GM19455 (cell line): ENCODE results near the gene ESYT2.

Experiments
- ATAC-seq: cut with Tn5 transposase; IDR thresholded peaks from one replicate; pipeline ENCODE4 v1.9.1; 2021; ENCODE audit not compliant: unreplicated experiment

ESYT2 gene

GRCh38 chr7:158771213-158771834, 58.0 kb downstream of the ESYT2 start:
- ATAC-seq = no peak

GRCh38 chr7:158767707-158768106, 61.6 kb downstream of the ESYT2 start:
- no peak for ATAC-seq

- ATAC-seq = no peak
These were observed 62.6 kb downstream of the ESYT2 start for GRCh38 chr7:158766570-158767281.

DNA sequence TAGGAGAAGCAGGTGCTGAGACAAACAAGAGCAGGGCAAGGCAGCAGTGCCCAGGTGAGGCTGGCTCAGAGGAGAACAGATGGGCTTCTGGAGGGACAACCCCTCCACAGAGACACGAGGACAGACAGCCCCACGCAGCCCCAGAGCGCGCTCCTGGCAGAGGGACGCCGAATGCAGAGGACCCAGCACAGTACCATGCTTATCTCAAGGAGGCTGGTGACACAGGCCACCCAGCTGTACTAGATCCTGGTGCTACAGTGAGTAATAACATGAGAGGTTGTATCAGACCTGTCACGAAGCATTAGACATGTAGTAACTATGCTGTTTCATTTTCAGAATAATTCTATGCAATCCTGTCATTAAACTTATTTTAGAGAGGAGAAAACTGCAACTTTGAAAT, 64.3 kb downstream of the ESYT2 start:
- no peak for ATAC-seq

- no peak for ATAC-seq
These were observed 65.8 kb downstream of the ESYT2 start for GRCh38 chr7:158763454-158764033.

- ATAC-seq = no peak
These were observed 67.4 kb downstream of the ESYT2 start for GRCh38 chr7:158761945-158762344.

- no peak for ATAC-seq
These were observed 68.4 kb downstream of the ESYT2 start for GRCh38 chr7:158760936-158761335.

GRCh38 chr7:158760445-158760764, 68.9 kb downstream of the ESYT2 start:
- ATAC-seq = no peak

- ATAC-seq = no peak
These were observed 69.4 kb downstream of the ESYT2 start for GRCh38 chr7:158759749-158760444.

DNA sequence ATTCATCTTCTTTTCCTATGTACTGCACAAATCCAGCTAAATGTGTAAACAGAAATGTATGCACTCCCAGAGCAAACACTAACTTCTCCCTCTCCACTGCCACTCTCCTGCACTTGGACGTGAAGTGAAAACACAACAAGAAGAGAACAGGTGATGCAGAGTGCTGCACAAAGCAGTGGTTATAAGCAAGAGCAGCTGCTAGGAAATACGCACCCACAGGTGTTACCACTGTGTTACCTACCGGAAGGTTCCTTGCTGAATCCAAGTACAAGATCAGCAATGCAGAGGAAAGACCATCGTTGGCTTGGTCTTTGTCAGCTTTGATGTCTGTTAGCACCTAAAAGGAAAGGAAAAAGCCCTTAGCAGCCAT, 70.1 kb downstream of the ESYT2 start:
- no peak for ATAC-seq

- no peak for ATAC-seq
These were observed 70.6 kb downstream of the ESYT2 start for GRCh38 chr7:158758586-158759244.

GRCh38 chr7:158757404-158757989, 71.8 kb downstream of the ESYT2 start:
- no peak for ATAC-seq

DNA sequence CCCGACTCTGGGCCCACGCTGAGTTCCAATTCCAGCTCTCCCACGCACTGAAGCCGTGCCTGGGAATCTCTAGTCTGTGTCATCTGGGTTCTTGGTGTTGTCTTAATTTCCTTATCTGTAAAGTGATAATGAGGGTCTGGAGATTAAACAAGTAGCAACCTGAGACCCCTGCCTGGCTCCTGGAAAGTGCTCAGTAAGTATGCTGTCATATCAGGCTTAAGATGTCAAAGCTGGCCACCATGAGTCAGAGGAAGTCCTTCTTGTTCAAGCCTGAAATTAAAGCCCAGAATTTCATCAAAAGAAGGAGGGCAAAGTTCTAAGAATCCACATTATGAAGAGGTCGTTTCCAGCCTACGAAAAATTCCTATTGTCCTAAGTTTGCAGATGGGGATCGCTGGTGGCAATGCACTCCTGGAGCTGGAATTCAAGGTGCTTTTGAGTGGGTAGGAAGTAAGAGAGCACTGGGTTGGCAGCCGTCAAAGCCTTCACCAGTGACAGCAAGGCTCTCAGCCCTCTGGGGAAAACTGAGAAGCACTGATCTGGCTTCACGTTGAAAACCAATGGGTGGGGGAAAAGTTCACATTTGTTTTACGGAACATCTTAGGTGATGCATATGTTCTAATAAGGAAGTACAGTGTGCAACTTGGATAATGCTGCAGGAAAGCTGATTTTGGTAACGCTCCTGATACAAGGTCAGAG, 74.4 kb downstream of the ESYT2 start:
- no peak for ATAC-seq

DNA sequence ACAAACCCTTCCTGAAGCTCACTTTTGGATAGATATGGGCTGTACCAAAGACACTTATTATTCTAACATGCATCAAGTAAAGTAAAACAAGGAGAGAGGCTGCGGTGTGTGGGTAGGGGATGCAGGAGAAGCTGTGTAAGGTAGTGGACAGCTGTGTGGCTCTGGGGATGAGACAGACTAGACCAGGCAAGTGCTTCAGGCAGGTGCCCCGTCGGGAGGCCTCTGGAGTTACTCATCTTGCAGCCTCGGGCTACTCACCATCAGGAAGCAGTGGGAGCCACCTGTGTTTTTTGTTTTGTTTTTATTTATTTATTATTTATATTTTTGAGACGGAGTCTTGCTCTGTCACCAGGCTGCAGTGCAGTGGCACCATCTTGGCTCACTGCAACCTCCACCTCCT, 75.4 kb downstream of the ESYT2 start:
- no peak for ATAC-seq

DNA sequence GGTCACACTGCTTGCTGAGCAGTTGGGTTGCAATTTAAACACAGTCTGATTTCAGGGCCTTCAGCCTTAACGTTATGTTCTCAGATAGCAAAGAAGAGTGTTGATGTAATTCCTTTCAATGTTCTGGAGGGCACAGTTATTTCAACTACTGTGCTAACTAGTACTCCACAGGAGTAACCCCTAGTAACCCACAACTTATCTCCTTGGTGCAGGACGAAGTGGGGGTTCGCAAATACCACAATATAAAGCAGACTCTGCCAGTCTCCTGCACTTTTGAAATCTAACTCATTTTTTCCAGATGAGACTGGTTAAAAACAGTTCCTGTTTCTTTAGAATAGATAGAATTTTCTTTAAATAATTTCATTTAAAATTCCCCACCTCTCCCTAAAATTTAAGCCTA, 77.6 kb downstream of the ESYT2 start:
- ATAC-seq = no peak

DNA sequence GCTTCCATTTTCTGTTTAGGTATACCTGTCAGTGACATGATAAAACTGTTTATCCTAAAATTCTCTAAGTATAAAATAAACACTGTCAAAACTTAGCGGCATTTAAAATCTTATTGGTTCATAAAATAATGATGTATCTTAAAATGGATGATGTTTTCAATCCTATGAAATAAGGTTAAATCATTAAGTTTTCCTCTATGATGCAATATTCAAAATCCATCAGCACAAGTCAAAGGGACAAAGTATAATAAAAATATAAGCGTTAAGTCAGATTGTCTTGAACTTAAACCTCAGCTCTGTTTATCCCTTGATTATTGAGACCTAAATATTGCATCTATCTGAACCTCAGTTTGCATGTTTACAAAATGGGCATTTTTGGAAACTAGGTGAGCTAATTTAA, 78.1 kb downstream of the ESYT2 start:
- no peak for ATAC-seq

DNA sequence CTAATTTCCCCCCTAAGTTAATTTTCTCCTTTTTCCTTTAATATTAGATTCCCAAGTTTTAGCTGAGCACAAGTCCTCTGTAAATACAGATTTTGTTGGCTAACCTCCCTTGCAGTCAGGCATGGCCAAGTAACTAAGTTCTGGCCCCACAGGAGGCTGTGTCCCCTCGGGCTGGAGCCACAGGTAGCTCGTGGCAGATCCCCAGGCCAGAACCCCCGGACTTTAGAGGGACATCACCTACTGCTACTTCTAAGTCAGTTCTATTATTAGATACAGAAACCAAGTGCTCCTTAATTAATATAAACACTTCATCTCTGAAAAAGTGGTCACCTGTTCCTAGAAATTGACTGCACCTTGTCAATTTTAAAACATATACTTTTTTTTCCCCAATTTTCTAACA, 78.6 kb downstream of the ESYT2 start:
- ATAC-seq = no peak

GRCh38 chr7:158749396-158749795, 79.9 kb downstream of the ESYT2 start:
- ATAC-seq = no peak

- no peak for ATAC-seq
These were observed 81.0 kb downstream of the ESYT2 start for GRCh38 chr7:158748335-158748734.

DNA sequence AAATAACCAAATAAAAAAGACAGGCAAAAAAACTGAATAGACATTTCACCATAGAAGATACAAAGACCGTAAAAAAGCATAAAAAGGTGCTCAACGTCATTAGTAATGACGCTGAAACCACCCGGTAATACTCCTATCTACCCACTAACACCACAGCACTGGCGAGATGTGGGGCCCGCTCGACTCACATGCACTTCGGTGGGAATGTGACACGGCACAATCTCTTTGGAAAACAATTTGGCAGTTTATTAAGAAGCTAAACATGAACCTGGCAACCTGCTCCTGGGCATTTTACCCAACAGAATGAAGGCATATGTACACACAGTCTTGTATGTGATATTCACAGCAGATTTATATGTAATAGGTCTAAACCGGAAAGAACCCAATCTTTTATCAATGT, 81.9 kb downstream of the ESYT2 start:
- ATAC-seq = no peak

DNA sequence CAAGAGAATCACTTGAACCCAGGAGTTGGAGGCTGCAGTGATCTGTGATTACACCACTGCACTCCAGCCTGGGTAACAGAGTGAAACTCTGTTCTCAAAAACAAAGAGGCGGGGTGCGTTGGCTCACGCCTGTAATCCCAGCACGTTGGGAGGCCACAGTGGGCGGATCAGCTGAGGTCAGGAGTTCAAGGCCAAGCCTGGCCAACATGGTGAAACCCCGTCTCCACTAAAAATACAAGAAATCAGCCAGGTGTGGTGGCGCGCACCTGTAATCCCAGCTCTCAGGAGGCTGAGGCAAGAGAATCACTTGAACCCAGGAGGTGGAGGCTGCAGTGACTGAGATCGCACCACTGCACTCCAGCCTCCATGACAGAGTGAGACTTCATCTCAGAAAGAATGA, 82.4 kb downstream of the ESYT2 start:
- ATAC-seq = no peak
